Smooth muscle cell (in vitro differentiated cells): ENCODE results near the gene PSAP. TPM values are rescaled to one million over a fixed set of nuclear protein-coding genes. Genes with fewer than 3 reads are reported as not detected.

ENCODE experiments used
- DNase-seq: peaks from one replicate; lab custom pipeline; 2025; ENCODE audit not compliant: unreplicated experiment; lab: John Stamatoyannopoulos, UW
- H2AFZ ChIP-seq: fragments of 200-600 bp; sonication (generic); 2 replicates; pipeline ENCODE4 v1.6.0; 2016; ENCODE audit warnings: antibody characterized with exemption, low read depth, mild to moderate bottlenecking
- H3F3A ChIP-seq: fragments of 200-600 bp; sonication (generic); 2 replicates; pipeline ENCODE4 v1.6.0; 2017; ENCODE audit warnings: antibody characterized with exemption, low read depth
- H3K27ac ChIP-seq: fragments of 200-600 bp; sonication (generic); 2 replicates; pipeline ENCODE4 v1.5.1; 2016; ENCODE audit warnings: low read depth, mild to moderate bottlenecking
- H3K27me3 ChIP-seq: fragments of 200-600 bp; sonication (generic); 2 replicates; pipeline ENCODE4 v1.6.1; 2016; ENCODE audit warnings: low read depth, mild to moderate bottlenecking
- H3K36me3 ChIP-seq: fragments of 200-600 bp; sonication (generic); 2 replicates; pipeline ENCODE4 v1.5.1; 2016; ENCODE audit warnings: low read depth
- H3K4me1 ChIP-seq: fragments of 200-600 bp; sonication (generic); 2 replicates; pipeline ENCODE4 v1.5.1; 2016; ENCODE audit warnings: low read depth
- H3K4me2 ChIP-seq: fragments of 200-600 bp; sonication (generic); 2 replicates; pipeline ENCODE4 v1.6.0; 2016; ENCODE audit warnings: mild to moderate bottlenecking
- H3K4me3 ChIP-seq: fragments of 200-600 bp; sonication (generic); 2 replicates; pipeline ENCODE4 v1.5.1; 2016; ENCODE audit warnings: mild to moderate bottlenecking
- H3K79me2 ChIP-seq: fragments of 200-600 bp; sonication (generic); 2 replicates; pipeline ENCODE4 v1.6.0; 2016; ENCODE audit warnings: low read depth, mild to moderate bottlenecking
- H3K9ac ChIP-seq: fragments of 200-600 bp; sonication (generic); 2 replicates; pipeline ENCODE4 v1.6.0; 2016; ENCODE audit warnings: low read depth
- H3K9me3 ChIP-seq: fragments of 200-600 bp; sonication (generic); replicated peaks from 2 replicates; pipeline ENCODE4 v1.5.1; 2016; ENCODE audit warnings: low read depth
- H4K20me1 ChIP-seq: fragments of 200-600 bp; sonication (generic); 2 replicates; pipeline ENCODE4 v1.6.0; 2016; ENCODE audit warnings: low read depth
- CTCF ChIP-seq: fragments of 200-600 bp; sonication (generic); IDR thresholded peaks from 2 replicates; pipeline ENCODE4 v1.5.1; 2017; ENCODE audit warnings: borderline replicate concordance, mild to moderate bottlenecking, antibody characterized with exemption; ENCODE audit not compliant: insufficient read depth, poor library complexity, severe bottlenecking
- WGBS: methylation state at CpG from one replicate; pipeline ENCODE4 v1.1.7; 2016; ENCODE audit warnings: low lambda C conversion rate; 5-methylcytosine and 5-hydroxymethylcytosine counted together
- polyA plus RNA-seq: library from polyadenylated mRNA; unstranded; fragments of >200 nt; fragmentation: Nextera tagmentation; extraction: Ambion mirVana; gene quantifications from 2 replicates; pipeline ENCODE4 v1.2.1, GENCODE V29; 2016
- total RNA-seq: library from RNA; depleted of rRNA; stranded (reverse); fragments of >200 nt; gene quantifications from 2 replicates; pipeline ENCODE4 v1.2.3, GENCODE V29; 2014

Gene PSAP
- total and polyA plus RNA-seq, 2 experiments from 2014 or later = 282 to 500 TPM

GRCh38 chr10:71840177-71840957 lies 10.7 kb downstream of the PSAP start:
- Histone ChIP-seq H3K27ac (peak overlapping the region; percentile 95), H3K79me2 (peaks cover 81% of the 10 kb centered on the region), H3K9me3 (no peaks in the 10 kb centered on the region), H3K4me2 (peak overlapping the region; percentile 64), H2AFZ (no peak overlapping the region), H3K4me1 (peaks cover 50% of the 10 kb centered on the region), H4K20me1 (peaks cover 100% of the 10 kb centered on the region), H3K4me3 (no peak overlapping the region), H3K27me3 (no peaks in the 10 kb centered on the region), H3F3A (peaks cover 16% of the 10 kb centered on the region), H3K9ac (no peak overlapping the region), H3K36me3 (no peaks in the 10 kb centered on the region)
- 9% methylated on average over 6 of the region's 6 CpGs for WGBS
- no peak for TF ChIP-seq CTCF
- DNase-seq = peak; percentile 20

GRCh38 chr10:71838264-71839211 lies 12.5 kb downstream of the PSAP start:
- H3K79me2 ChIP-seq = peaks cover 79% of the 10 kb centered on the region
- DNase-seq = no peak
- no peak for TF ChIP-seq CTCF
- peak overlapping the region; percentile 38 for H3K4me2 ChIP-seq
- H3K4me1 ChIP-seq = peaks cover 50% of the 10 kb centered on the region
- 44% methylated on average over 14 of the region's 14 CpGs for WGBS
- no peaks in the 10 kb centered on the region for H3K27me3 ChIP-seq
- H3K4me3 ChIP-seq = no peak overlapping the region
- peak overlapping the region; percentile 95 for H3K27ac ChIP-seq
- no peak overlapping the region for H2AFZ ChIP-seq
- H3F3A ChIP-seq = peaks cover 16% of the 10 kb centered on the region
- no peaks in the 10 kb centered on the region for H3K36me3 ChIP-seq
- H4K20me1 ChIP-seq = peaks cover 100% of the 10 kb centered on the region
- no peaks in the 10 kb centered on the region for H3K9me3 ChIP-seq
- peak overlapping the region; percentile 66 for H3K9ac ChIP-seq

GRCh38 chr10:71837098-71837827 lies 13.8 kb downstream of the PSAP start:
- WGBS = 63% methylated on average over 17 of the region's 17 CpGs

More at GRCh38 chr10:71837098-71837827, 13.8 kb downstream of the PSAP start:
- Histone ChIP-seq H3K27ac (peak overlapping the region; percentile 95), H3K4me2 (peak overlapping the region; percentile 3), H4K20me1 (peaks cover 100% of the 10 kb centered on the region), H3K9ac (peak overlapping the region; percentile 66), H3K4me3 (no peak overlapping the region), H3K9me3 (no peaks in the 10 kb centered on the region), H3F3A (peaks cover 16% of the 10 kb centered on the region), H3K4me1 (peaks cover 50% of the 10 kb centered on the region), H3K27me3 (no peaks in the 10 kb centered on the region), H3K36me3 (no peaks in the 10 kb centered on the region), H2AFZ (no peak overlapping the region), H3K79me2 (peaks cover 78% of the 10 kb centered on the region)
- no peak for DNase-seq
- TF ChIP-seq CTCF = peak; percentile 36
